ENCODE data around the gene MLPH.

Gene MLPH

DNA sequence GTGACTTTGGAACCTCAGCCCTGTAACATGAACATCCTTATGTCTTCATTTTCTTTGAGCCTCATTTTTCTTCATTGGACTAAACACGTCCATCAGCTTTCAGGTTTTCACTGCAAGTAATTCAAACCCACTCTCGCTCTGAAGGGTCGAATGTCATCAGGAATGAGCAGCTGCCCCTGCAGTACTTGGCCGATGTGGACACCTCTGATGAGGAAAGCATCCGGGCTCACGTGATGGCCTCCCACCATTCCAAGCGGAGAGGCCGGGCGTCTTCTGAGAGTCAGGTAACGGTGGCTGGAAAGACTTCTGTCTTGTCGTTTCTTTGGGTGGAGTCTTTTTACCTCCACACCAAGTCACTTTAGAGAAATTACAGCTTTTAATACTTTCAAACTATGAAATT, 40.2 kb downstream of the MLPH start:
- DNase-seq = no peak

- DNase-seq = no peak
Measured at GRCh38 chr2:237527766-237528165, 40.7 kb downstream of the MLPH start.

GRCh38 chr2:237529452-237530402, 42.7 kb downstream of the MLPH start:
- no peak for DNase-seq

GRCh38 chr2:237530472-237531433, 43.7 kb downstream of the MLPH start:
- no peak for DNase-seq

DNA sequence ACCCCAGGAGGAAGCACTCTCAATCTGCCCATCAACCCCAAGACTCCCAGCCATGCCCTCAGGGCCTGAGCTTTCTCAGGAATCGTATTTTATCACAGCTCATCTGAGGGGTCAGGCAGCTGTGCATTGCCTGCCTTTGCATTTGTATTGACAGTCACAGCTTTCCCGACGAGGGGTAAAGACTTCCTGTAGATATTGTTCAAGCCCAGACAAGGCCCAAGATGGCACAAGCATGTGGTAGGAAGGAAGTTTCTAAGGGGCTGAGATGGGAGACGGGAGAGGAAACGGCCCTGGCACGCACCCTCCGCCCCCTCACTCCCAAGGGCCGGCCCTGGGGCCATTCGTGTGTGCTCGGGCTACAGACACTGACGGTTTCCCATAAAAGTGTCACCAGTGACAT, 45.1 kb downstream of the MLPH start:
- no peak for DNase-seq

GRCh38 chr2:237533668-237534161, 46.7 kb downstream of the MLPH start:
- DNase-seq = no peak

GRCh38 chr2:237534380-237534779, 47.3 kb downstream of the MLPH start:
- no peak for DNase-seq

- no peak for DNase-seq
Measured at GRCh38 chr2:237535385-237536082, 48.5 kb downstream of the MLPH start.

GRCh38 chr2:237536083-237536415, 49.0 kb downstream of the MLPH start:
- no peak for DNase-seq

GRCh38 chr2:237536617-237537016, 49.6 kb downstream of the MLPH start:
- no peak for DNase-seq

GRCh38 chr2:237538001-237538720, 51.1 kb downstream of the MLPH start:
- DNase-seq = no peak

DNA sequence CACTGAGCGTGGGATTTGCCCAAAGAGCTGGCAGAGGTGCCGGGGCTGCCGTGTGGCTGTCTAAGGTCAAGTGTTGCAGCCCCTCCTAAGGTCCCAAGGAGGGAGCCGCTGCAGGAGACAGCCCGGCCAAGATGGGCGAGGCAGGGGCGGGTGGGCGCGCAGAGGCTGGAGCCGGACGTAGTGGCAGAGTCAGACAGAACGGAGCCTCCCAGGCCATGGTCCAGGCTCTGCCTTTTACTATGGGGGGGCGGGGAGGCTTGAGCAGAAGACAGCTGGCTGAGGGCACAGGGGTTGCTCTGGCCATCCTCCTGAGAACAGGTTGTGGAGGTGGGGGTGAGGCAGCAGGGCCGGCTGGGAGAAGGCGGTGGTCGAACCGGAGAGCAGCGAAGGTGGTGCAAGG, 51.9 kb downstream of the MLPH start:
- DNase-seq = no peak

- DNase-seq = no peak
Measured at GRCh38 chr2:237539681-237540080, 52.6 kb downstream of the MLPH start.

- no peak for DNase-seq
Measured at GRCh38 chr2:237540223-237540775, 53.2 kb downstream of the MLPH start.

DNA sequence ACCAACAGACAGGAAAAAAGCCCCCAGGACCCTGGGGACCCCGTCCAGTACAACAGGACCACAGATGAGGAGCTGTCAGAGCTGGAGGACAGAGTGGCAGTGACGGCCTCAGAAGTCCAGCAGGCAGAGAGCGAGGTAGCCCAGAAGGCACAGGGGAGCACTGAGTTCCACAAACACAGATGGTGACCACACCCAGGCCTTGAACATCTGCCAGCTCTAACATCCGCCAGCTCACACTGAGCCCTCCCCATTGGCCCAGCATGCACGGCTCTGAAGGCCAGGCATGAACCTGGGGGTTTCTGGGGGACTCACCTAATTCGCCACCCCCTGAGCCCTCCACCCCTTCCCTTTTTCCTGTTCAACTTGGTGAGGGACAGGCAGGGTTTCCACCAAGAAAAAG, 53.8 kb downstream of the MLPH start:
- no peak for DNase-seq

DNA sequence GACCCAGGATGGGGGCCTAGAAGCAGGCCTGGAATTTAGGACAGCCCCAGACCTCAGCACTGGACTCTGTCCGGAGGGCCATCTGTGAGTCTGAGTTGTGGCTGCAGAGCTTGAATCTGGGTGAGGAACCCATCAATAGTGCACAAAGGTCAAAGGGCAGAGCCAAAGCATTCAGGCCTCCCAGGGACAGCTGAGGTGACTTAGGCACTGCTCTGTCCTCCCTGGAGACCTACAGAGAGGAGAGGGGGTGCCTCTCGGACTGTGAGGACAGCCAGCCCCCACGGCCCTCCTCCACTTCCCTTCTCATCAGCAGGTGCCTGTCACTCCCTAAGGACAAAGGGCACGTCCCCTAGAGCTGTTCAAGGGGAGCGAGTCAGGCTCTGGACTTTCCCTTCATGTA, 54.2 kb downstream of the MLPH start:
- no peak for DNase-seq

DNA sequence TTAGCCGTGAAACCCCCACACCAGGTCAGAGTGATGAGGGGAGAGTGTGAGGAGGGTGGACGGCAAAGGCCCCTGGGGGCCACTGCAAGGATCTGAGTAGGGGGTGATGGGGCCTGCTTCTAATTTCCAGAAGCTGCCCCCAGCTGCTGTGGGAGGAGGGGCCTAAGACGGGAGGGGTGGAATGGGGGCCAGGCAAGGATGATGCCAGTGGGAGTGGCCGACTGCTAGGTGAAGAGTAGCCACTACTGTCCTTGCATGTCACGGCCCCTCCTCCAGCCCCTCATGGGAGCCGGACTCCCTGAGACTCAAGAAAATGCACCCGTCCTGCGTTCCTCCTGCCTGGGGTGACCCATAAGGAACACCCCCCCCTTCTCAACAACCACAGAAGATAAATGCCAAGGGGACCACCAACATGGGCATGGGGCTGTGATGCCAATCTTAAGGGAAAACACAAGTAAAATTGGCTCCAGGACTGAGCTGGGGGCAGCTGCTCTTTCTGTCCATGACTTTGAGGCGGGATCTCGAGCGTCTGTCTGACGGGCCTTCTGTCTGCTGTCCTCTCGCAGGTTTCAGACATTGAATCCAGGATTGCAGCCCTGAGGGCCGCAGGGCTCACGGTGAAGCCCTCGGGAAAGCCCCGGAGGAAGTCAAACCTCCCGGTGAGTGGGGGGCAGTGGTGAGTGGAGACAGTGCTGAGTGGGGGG, 55.1 kb downstream of the MLPH start:
- no peak for DNase-seq

- DNase-seq = no peak
Measured at GRCh38 chr2:237546040-237546875, 59.2 kb downstream of the MLPH start.

DNA sequence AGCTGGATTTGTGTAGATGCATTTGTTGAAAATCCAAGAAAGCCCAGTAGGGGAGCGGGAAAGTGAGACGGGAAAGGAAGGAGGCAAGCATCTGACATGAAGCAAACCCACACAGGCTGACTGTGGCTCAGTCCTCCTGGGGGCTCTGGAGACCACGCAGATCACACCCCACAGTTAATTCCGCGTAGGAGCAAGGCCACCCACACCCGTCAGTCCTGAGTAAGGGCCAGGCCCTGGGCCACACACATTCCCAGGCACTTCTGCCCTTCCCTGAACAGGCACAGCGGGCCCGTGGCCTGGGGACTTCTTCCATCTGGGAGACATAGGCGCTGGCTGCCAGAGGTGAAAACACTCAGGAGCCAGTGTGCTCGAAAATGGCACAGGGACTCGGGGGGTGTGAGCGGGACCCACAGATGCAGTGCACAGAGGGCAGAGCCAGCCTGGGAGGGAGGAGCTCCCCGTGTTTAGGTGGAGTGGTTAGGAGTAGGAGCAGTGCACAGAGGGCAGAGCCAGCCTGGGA, 59.9 kb downstream of the MLPH start:
- no peak for DNase-seq

GRCh38 chr2:237547841-237548416, 60.9 kb downstream of the MLPH start:
- DNase-seq = no peak
